B cell (primary cell): ENCODE data around the gene TSEN54. TPM values are rescaled to one million over a fixed set of nuclear protein-coding genes. Genes with fewer than 3 reads are reported as not detected.

Experiments
- ATAC-seq: fragments of 200-7000 bp; cut with Tn5 transposase; one replicate; pipeline ENCODE4 v1.10.0; 2021; ENCODE audit warnings: low read depth, mild to moderate bottlenecking, moderate number of reproducible peaks, moderate library complexity
- CTCF ChIA-PET: fragments of 350-600 bp; sonication (Branson Sonifier 250); formaldehyde crosslinking; loops from one replicate; lab custom pipeline; 2021; ENCODE audit warnings: antibody characterized with exemption, inconsistent platforms; lab: Charles Lee
- POLR2A ChIA-PET: fragments of 350-600 bp; sonication (Branson Sonifier 250); formaldehyde crosslinking; loops from one replicate; lab custom pipeline; 2021; ENCODE audit warnings: antibody characterized with exemption; lab: Charles Lee
- DNase-seq: peaks from one replicate; pipeline ENCODE4 v3.0.0; 2013
- H2AFZ ChIP-seq: 2 replicates; pipeline ENCODE4 v1.6.1; 2012; ENCODE audit warnings: mild to moderate bottlenecking, low read depth, low read length; ENCODE audit not compliant: insufficient read depth, poor library complexity, severe bottlenecking
- H3K27ac ChIP-seq, 2 donors: 1 replicate in 1 of 2; 2 replicates in 1 of 2; pipeline ENCODE4 v1.5.1; 2012 to 2013; ENCODE audit warnings: low read length in 2 of 2, mild to moderate bottlenecking in 2 of 2, moderate library complexity in 1 of 2
- H3K27me3 ChIP-seq, 4 experiments: fragments of 200-600 bp in 1 of 4; sonication (generic) in 1 of 4; replicated peaks in 1 of 4; 1 replicate in 2 of 4; 2 replicates in 2 of 4; pipeline versions ENCODE4 v1.6.1 to v1.7.0; 2013 to 2016; ENCODE audit warnings: low read length in 3 of 4, mild to moderate bottlenecking in 2 of 4, mixed read lengths in 1 of 4, moderate library complexity in 1 of 4; ENCODE audit not compliant: insufficient read depth in 4 of 4, control insufficient read depth in 3 of 4; ENCODE audit errors: control extremely low read depth in 1 of 4
- H3K36me3 ChIP-seq, 2 experiments: replicated peaks in 1 of 2; 1 replicate in 1 of 2; 2 replicates in 1 of 2; pipeline versions ENCODE4 v1.6.1 to v1.7.1; 2013; ENCODE audit warnings: low read length in 1 of 2; ENCODE audit not compliant: insufficient read depth in 2 of 2, control insufficient read depth in 1 of 2; ENCODE audit errors: control extremely low read depth in 1 of 2, extremely low read depth in 1 of 2
- H3K4me1 ChIP-seq, 2 donors: fragments of 200-600 bp in 1 of 2; sonication (generic) in 1 of 2; 1 replicate in 1 of 2; 2 replicates in 1 of 2; pipeline versions ENCODE4 v1.5.1 to v1.6.1; 2013 to 2017; ENCODE audit warnings: low read length in 2 of 2; ENCODE audit not compliant: control insufficient read depth in 2 of 2, insufficient read depth in 2 of 2
- H3K4me2 ChIP-seq: replicated peaks from 2 replicates; pipeline ENCODE3; 2012; ENCODE audit warnings: mild to moderate bottlenecking, low read depth, low read length; ENCODE audit not compliant: poor library complexity, severe bottlenecking
- H3K4me3 ChIP-seq, 5 experiments: fragments of 200-600 bp in 1 of 5; sonication (generic) in 1 of 5; 1 replicate in 3 of 5; 2 replicates in 2 of 5; pipeline versions ENCODE4 v1.5.1 to v1.7.0; 2011 to 2016; ENCODE audit warnings: low read length in 4 of 5, mild to moderate bottlenecking in 4 of 5, low read depth in 2 of 5, control low read depth in 1 of 5, moderate library complexity in 1 of 5; ENCODE audit not compliant: insufficient read depth in 1 of 5; ENCODE audit errors: control extremely low read depth in 1 of 5, extremely low read depth in 1 of 5
- H3K79me2 ChIP-seq: fragments of 200-600 bp; sonication (generic); one replicate; pipeline ENCODE4 v1.6.0; 2016; ENCODE audit warnings: low read length; ENCODE audit not compliant: control insufficient read depth, insufficient read depth
- H3K9ac ChIP-seq: fragments of 200-600 bp; sonication (generic); 2 replicates; pipeline ENCODE4 v1.6.1; 2017; ENCODE audit warnings: mild to moderate bottlenecking, low read length, moderate library complexity
- H3K9me3 ChIP-seq, 3 donors: one replicate each; pipeline versions ENCODE4 v1.6.1 to v1.7.1; 2013; ENCODE audit warnings: low read length in 2 of 3; ENCODE audit not compliant: control insufficient read depth in 2 of 3, insufficient read depth in 1 of 3; ENCODE audit errors: control extremely low read depth in 1 of 3
- H4K20me1 ChIP-seq: 2 replicates; pipeline ENCODE4 v1.6.0; 2012; ENCODE audit warnings: mild to moderate bottlenecking, low read length; ENCODE audit not compliant: insufficient read depth, control insufficient read depth, poor library complexity, severe bottlenecking
- H3K27ac Mint-ChIP-seq: one replicate; pipeline ENCODE4 v1.8.0; 2021; ENCODE audit warnings: mixed read lengths
- H3K27me3 Mint-ChIP-seq: one replicate; pipeline ENCODE4 v1.8.0; 2021; ENCODE audit warnings: mixed read lengths
- H3K4me1 Mint-ChIP-seq: one replicate; pipeline ENCODE4 v1.8.0; 2021; ENCODE audit warnings: mixed read lengths
- H3K4me3 Mint-ChIP-seq: one replicate; pipeline ENCODE4 v1.8.0; 2021; ENCODE audit warnings: mixed read lengths
- H3K9me3 Mint-ChIP-seq: one replicate; pipeline ENCODE4 v1.8.0; 2022; ENCODE audit warnings: mixed read lengths; ENCODE audit not compliant: insufficient read depth
- CTCF ChIP-seq: fragments of 200-600 bp; IDR thresholded peaks from one replicate; pipeline ENCODE4 v1.8.0; 2022; ENCODE audit warnings: antibody characterized with exemption, mild to moderate bottlenecking
- EZH2 ChIP-seq: IDR thresholded peaks from 2 replicates; pipeline ENCODE4 v1.6.1; 2012; ENCODE audit warnings: borderline replicate concordance, low read depth, mild to moderate bottlenecking, moderate library complexity, low read length; ENCODE audit not compliant: insufficient read depth, poor library complexity, severe bottlenecking
- WGBS: methylation state at CpG from one replicate; pipeline ENCODE4 v1.1.5; 2013; ENCODE audit warnings: missing lambda C conversion rate; ENCODE audit not compliant: insufficient coverage; 5-methylcytosine and 5-hydroxymethylcytosine counted together
- intact Hi-C: fragments of 100-400 bp; cut with micrococcal nuclease; formaldehyde crosslinking; loops from one replicate; pipeline ENCODE4 v1.10.0; 2022
- polyA plus RNA-seq: library from polyadenylated mRNA; depleted of rRNA; stranded (reverse); fragments of >200 nt; gene quantifications from 2 replicates; pipeline ENCODE4 v1.2.3, GENCODE V29; 2012
- total RNA-seq, 2 donors: library from RNA; stranded (reverse); fragments of 120-200 nt in 1 of 2; gene quantifications; 1 replicate in 1 of 2; 2 replicates in 1 of 2; pipeline versions ENCODE4 v1.2.3 to v1.2.4, GENCODE V29; 2013 to 2022

Gene TSEN54
- total and polyA plus RNA-seq, 2 donors (not counting 1 experiment from before 2014, with no cell fraction given), result 33.0 to 45.9 TPM

- H3K4me2 ChIP-seq, result no peak overlapping the region
- TF ChIP-seq CTCF (no peak), EZH2 (no peak)
- no peaks in the 10 kb centered on the region for H3K36me3 ChIP-seq
- no peaks in the 10 kb centered on the region for H3K9me3 ChIP-seq
- peaks cover 30% of the 10 kb centered on the region for H3K4me1 Mint-ChIP-seq
- intact Hi-C loops, result no loop called here
- H3K27me3 ChIP-seq, result peaks cover 0 to 5% (median 0%) of the 10 kb centered on the region in 4 experiments
- whole genome bisulfite sequencing, result 96% methylated on average over 33 of the region's 33 CpGs
- ATAC-seq, result no peak
- H3K79me2 ChIP-seq, result peaks cover 19% of the 10 kb centered on the region
- no peak overlapping the region for H3K27ac Mint-ChIP-seq
- no peak for DNase-seq
- H3K4me1 ChIP-seq, result peaks cover 33 to 37% of the 10 kb centered on the region in 2 donors
- no peaks in the 10 kb centered on the region for H3K27me3 Mint-ChIP-seq
- H3K9me3 Mint-ChIP-seq, result no peaks in the 10 kb centered on the region
- H4K20me1 ChIP-seq, result peaks cover 16% of the 10 kb centered on the region
- no peak overlapping the region for H3K27ac ChIP-seq
- H2AFZ ChIP-seq, result no peak overlapping the region
- H3K4me3 ChIP-seq, result no peak overlapping the region
- no peak overlapping the region for H3K9ac ChIP-seq
- POLR2A ChIA-PET, result interaction anchor here (0.6 to 0.7 kb wide), 2 partner anchors 258 to 412 kb away, joined by 3 to 6 read pairs; no protein-coding TSS in a partner anchor
- CTCF ChIA-PET, result interaction anchor here (1.0 kb wide), 1 partner anchor 243 kb away, joined by 3 read pairs; the partner anchor contains the start of gene GALK1
- H3K4me3 Mint-ChIP-seq, result peak overlapping the region; percentile 10
Measured at GRCh38 chr17:75521951-75522727, 5.8 kb downstream of the TSEN54 start.

- ChIA-PET CTCF (interaction anchor here (0.7 to 2.2 kb wide), 3 partner anchors 7 to 97 kb away, joined by 3 to 24 read pairs (median 4); partner anchors contain the start of gene TSEN54), POLR2A (interaction anchor here (0.6 kb wide), 1 partner anchor 92 kb away, joined by 3 read pairs; no protein-coding TSS in a partner anchor)
- no peaks in the 10 kb centered on the region for H3K36me3 ChIP-seq
- no peak overlapping the region for H3K4me3 ChIP-seq
- H3K27ac Mint-ChIP-seq, result no peak overlapping the region
- TF ChIP-seq CTCF, result no peak
- no peak for TF ChIP-seq EZH2
- H3K4me1 Mint-ChIP-seq, result peaks cover 16% of the 10 kb centered on the region
- no peak overlapping the region for H3K27ac ChIP-seq
- H3K9ac ChIP-seq, result no peak overlapping the region
- H3K9me3 ChIP-seq, result no peaks in the 10 kb centered on the region
- H3K27me3 Mint-ChIP-seq, result no peaks in the 10 kb centered on the region
- no peaks in the 10 kb centered on the region for H3K9me3 Mint-ChIP-seq
- H3K4me2 ChIP-seq, result no peak overlapping the region
- intact Hi-C loops, result loop anchor here (2.0 kb wide), 2 partner anchors 67 to 97 kb away; partner anchors contain the start of gene TMEM94
- H3K4me3 Mint-ChIP-seq, result peak overlapping the region; percentile 47
- ATAC-seq (no peak), DNase-seq (no peak)
- peaks cover 21% of the 10 kb centered on the region for H3K79me2 ChIP-seq
- H3K4me1 ChIP-seq, result peaks cover 18 to 22% of the 10 kb centered on the region in 2 donors
- H3K27me3 ChIP-seq, result peaks cover 0 to 7% (median 0%) of the 10 kb centered on the region in 4 experiments
- WGBS, result 99% methylated on average over 6 of the region's 7 CpGs
- peaks cover 7% of the 10 kb centered on the region for H4K20me1 ChIP-seq
- H2AFZ ChIP-seq, result no peak overlapping the region
Measured at GRCh38 chr17:75523647-75524046, 7.3 kb downstream of the TSEN54 start.
